Measurements from ENCODE around the gene DOCK8.
"Not testable (repeated sequence)": the region's sequence is repeated elsewhere in the genome, so short reads cannot be mapped to it uniquely, and the experiment has no call there.

Gene DOCK8

DNA sequence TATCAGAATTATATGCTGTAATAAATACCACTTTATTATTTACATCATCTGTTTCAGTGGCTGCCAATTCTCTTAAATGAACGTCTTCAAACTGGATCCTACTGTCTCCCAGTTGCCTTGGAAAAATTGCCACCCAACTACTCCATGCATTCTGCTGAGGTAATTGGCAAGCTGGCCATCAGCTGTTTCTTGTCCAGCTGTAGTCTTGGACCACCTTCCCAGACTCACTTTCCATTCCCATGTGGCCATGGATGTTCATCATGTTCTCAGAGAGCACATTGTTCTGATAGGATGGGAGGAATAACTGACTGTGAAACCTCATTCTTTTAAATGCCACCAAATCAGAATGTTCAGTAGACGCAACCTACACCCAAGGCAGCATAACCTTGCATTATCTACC lies 157.5 kb downstream of the DOCK8 start:
- DNase-seq = no peak

DNA sequence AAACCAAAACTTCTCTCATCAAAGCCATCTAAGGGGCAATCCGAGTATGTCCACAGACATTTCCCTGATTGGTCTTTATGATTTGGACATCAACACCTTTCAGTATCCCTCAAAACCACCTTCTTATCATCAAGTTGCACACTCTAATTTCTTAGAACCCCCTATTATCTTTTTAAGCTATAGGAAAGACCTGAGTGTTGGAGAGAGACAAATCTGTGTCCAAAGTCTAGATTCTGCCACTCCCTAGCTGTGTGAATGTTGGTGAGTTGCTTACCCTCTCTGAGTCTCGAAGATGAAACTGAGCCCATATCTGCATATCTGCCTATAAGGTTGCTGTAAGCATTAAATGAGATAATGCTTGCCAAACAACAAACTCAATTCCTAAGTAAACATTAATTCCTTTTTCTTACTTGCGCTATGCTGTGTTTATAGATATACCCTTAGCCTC lies 159.1 kb downstream of the DOCK8 start:
- DNase-seq = no peak

DNA sequence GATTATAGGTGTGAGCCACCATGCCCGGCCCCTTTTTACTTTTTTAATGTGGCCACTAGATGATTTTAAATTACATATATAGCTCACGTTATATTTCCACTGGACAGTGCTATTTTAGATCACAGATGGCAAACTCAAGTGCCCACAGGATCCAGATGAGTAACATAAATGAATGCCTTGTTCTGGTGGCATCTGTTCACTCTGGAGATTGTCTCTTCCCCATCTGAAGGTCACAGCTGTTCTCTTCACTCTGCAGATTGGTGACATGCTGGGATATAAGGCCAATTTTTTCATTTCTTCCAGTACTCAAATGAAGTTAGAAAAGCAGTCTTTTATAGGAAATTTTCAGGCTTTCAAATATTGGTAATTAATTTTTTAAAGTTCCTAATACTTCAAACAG lies 160.1 kb downstream of the DOCK8 start:
- no peak for DNase-seq

DNA sequence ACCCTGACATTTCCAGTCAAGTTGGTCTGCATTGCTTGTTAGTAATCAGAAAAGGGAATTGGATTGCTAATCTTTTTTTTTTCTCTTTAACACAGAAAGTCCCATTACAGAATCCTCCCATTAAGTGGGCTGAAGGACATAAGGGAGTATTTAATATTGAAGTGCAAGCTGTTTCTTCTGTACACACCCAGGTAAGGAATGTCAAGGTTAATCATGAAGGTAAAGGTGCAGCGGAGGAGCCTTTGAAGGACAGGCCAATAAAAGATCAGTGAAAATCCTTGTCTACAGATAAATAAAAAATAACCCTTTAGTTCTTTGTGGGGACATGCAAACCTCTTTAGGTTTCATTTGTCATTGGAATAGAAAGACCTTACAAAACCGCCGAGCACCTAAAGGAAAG lies 161.4 kb downstream of the DOCK8 start:
- no peak for DNase-seq

DNA sequence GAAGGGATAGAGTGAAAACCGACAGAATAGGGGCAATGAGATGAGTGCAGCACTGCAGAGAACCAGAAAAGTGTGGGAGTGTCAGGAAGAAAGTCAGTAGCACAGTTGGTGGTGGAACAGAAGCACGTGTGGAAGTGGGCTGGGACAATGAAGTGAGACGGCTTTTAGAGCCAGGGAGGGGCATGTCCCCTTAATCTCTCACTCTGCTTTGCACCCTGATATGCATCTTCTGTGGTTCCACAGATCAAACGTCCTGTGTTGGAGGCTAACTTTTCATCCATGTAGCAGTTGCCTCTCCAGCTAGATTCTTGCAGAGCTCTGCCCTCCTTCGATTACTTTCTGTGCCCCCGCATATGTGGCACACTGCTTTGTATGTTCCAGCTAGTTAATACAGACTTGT lies 163.6 kb downstream of the DOCK8 start:
- no peak for DNase-seq

DNA sequence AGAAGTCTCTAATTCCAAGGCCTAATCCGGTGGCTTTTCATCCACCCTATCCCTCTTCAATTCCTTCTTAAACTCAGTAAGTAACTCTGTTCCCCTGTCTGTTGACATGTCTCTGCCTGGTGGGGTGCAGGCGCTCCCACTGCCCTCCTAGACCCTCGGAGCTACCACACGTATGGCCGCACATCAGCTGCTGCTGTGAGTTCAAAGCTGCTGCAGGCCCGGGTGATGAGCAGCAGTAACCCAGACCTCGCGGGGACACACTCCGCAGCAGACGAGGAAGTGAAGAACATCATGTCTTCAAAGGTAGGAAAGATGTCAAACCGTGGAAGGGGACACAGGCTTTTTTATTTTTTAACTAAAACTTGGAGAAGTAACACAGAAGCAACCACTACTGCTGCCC lies 167.7 kb downstream of the DOCK8 start:
- no peak for DNase-seq

DNA sequence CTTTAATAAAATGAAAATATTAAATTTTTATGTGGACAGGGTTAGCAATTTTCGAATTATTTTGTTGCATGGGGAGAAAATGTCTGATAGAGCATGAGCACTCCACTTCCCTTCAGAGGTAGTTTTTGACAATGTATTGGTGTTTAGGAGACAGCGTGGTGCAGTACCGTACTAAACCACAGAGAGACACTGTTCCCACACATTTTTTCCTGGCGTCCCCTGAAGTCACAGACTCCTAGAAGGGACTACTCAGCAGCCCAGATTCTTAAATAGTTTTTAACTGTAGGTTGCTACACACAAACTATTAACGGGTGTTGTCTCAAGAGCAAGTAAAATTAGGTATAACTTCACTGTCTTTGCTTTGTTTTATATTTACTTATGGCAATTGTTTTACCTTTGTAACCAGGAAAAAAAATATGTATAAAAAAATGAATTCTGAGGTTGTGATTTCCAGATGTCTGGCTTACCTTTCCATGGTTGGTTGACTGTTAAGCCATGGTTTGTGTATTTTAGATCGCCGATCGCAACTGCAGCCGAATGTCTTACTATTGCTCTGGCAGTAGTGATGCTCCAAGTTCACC lies 171.2 kb downstream of the DOCK8 start:
- DNase-seq = peak; percentile 65

DNA sequence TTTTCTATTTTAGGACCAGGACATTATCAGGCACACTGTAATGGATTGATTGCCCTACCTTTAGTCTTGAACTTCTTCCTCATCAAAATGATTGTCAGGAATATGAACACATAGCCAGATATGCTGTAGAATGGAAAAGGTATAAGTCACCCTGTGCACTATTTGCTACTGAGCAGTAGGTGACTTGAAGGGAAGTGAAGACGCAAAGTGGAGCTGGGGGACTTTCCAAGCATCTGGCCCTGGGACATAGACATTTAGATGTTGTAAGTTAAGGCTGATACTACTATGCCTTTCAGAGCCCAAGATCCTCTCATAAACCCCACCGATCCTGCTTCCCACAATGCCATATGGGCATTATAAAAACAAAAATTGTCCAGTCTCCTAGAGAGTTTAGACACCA lies 174.5 kb downstream of the DOCK8 start:
- no peak for DNase-seq

DNA sequence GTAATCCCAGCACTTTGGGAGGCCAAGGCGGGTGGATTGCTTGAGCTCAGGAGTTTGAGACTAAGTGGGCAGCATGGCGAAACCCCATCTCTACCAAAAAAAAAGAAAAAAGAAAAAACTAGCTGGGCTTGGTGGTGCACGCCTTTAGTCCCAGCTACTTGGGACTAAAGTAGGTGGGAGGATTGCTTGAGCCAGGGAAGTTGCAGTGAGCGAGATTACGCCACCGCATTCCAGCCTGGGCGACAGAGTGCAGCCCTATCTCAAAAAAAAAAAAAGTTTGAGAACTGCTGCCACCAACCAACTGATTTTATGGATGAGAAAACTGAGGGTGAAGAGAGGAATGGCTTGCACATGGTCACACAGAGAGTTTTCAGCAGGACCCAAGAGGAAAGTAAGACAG lies 175.1 kb downstream of the DOCK8 start:
- no peak for DNase-seq

DNA sequence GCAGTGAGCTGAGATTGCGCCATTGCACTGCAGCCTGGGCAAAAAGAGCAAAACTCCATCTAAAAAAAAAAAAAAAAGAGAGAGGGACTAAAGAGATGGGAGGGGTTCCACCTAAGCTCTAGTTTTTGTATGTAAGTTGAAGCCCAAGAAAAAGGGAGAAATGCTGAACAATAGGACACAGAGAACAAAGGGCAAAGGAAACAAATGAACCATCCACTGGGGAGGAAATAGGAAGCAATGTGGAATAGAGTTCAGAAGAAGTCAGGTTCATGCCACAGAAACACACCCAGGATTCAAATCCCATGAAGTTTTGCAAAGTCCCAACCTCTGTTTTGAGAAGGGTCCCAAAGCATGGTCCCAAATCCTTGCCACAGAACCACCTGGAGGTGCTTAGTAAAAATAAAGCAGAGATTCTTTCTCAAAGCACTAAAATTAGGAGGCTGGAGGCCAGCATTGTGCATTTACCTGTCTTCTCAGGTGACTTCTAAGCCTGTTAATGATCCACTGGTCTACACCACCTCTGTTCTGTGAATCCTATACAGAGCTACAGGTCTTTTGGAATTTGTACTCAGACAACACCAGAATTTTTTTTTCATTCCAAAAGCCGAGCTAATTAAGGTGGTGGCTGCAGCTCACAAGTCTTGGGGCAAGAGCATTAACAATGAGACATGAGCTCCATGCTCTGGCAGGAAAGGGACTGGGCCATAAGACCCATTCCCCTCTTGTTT lies 177.6 kb downstream of the DOCK8 start:
- DNase-seq = no peak

DNA sequence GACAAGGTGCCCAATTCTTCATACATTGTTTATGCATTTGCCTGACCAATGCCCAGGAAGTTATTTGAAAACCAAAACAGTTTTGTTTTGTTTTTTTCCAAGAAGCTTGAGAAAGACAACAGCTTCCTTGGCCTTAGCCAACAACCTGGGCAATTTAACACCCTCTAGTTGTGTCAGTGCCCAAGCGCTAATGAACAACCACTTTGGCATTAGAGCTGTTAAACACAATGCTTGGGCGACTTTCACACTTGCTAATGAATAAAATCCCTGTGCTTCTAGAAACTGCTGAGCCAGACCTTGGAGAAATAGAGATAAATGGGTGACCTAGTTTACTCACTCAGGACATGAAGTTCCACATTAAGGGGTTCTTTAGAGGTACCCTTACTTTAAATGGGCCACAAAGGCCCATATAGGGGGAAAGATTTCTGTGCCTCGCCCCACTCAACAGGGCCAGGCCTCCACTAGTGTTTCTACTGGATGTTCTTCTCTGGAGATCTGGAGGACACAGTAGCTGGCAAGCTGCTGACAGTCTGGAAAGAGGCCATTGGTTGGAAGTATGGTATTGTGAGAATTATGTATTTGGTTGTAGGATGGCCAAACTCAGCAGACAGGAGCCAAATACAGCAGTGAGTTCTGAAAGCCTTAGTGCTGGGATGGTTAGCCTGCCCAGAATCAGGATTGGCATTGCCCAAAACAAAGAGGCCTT lies 179.8 kb downstream of the DOCK8 start:
- DNase-seq = no peak

DNA sequence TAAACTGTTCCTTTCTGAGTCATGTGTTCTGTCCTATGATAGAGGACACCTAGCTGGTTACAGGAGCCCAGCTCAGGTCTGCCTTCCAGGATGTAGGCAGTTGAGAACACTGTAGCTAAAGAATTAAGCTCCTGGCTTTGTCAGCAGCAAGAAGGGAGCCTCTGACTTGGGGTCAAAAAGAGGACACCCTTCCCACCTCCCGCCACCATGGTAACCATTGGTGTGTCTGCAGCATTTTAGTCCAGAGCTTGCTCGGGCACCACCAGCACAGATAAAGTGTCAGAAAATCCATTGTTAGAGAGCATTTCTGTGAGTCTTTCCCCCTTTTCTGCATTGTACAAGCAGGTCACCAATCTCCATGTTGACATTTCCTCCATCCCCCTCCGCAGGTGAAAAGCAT lies 181.7 kb downstream of the DOCK8 start:
- DNase-seq = no peak

DNA sequence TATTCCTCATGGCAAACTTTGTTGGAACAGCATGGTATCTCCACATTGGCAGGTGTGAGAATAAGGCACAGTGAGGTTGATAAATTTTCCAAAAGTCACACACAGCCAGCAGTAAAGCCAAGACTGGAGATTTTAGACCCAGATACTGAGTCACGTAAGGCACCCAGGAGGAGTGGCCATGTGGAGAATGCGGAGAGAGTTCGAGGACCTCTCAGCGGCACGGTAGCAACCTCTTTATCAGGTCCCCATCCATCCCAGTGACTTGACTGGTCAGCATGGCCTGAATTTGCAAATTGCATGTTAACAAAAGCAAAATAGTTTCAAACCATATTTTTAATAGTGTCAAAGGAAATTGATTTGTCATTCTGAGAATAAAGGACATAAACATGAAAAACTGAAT lies 183.4 kb downstream of the DOCK8 start:
- no peak for DNase-seq

DNA sequence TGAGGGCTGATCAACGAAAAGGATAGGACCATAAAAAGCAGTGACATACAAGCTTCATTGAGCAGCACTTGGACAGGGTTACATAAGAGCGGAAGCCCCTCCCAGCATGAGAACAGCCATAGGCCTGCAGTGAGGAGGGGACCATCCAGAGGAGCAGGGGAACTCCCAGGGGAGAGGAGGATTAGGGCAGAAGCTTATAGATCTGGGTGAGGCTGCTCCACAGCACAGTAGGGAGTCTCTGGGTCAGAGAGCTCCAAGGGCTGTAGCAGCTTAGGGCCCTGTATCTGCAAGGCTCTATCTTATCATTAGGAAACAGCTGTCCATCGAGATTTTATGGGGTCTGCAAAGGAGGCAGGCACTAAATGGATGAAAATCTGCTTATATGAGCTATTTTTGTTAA lies 186.6 kb downstream of the DOCK8 start:
- DNase-seq = no peak

DNA sequence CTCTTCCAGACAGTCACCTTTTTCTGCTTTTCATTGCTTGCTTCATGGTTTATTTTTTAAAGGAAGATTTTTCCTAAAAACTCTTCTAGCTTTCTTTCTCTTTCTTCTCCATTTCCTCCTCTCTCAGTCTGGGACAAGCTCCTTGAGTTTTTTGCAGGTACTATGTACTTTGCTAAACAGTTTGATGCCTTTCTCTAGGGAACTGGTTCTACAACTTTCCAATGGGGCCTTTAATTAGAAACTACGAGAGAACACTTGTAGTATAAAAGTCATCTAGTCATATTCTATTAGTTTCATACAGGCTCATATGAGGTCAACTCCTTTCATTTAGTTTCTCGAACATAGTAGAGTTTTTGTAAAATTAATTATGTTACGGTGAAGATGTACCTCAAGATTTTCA lies 189.6 kb downstream of the DOCK8 start:
- DNase-seq = no peak

DNA sequence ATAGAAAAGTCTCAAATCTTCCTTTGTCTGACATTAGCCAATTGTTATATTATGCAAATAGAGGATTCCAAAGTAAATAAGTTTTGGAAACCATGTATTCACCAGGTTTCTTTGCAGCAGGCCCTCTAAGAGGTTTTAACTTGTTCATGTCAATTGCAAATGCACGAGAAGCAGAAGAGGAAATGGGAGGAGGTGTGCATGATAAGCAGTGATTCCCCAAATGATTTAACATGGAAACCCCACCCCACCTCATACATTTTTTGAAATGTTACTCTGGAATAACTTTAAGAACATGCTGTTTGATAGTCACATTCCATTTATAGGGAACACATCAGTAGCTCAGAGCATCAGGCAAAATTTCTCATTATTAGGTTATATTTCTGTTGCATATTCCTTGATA lies 190.7 kb downstream of the DOCK8 start:
- no peak for DNase-seq

DNA sequence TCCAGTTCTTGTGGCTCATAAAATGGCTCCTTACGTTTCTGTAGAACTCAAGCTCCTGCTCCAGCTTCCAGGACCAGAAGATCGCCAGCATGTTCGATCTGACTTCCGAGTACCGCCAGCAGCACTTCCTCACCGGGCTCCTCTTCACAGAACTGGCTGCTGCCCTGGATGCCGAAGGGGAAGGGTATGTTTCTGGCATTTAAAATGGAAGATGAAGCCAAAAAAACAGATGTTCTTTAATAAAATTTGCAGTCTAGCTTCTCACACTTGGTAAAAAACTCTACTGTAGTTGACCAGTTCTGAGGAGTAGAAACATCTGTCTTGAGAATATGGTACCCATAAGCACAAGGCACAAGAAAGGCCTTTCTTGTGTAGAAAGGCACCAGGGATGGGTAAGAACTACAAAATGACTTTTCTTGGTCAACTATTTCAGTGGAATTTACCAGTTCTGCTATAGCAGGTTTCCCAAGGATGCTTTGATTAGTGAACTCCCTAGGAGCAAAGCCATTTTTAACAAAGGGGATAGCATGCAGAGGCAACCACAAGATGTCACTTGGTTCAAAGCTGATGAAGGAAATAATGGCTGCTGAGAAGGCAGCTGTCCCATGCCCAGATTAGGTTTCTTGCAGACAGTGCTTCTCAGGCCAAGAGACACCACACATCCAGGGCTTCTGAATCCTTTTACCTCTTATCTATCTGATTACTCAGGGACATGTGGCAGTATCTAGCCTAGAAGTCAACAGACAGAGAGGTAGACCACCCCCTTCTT lies 192.4 kb downstream of the DOCK8 start:
- DNase-seq = no peak

DNA sequence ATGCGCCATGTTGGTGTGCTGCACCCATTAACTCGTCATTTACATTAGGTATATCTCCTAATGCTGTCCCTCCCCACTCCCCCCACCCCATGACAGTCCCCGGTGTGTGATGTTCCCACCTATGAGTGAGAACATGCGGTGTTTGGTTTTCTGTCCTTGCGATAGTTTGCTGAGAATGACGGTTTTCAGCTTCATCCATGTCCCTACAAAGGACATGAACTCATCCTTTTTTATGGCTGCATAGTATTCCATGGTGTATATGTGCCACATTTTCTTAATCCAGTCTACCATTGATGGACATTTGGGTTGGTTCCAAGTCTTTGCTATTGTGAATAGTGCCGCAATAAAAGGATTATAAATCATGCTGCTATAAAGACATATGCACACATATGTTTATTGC lies 195.0 kb downstream of the DOCK8 start:
- not testable (repeated sequence) for DNase-seq

DNA sequence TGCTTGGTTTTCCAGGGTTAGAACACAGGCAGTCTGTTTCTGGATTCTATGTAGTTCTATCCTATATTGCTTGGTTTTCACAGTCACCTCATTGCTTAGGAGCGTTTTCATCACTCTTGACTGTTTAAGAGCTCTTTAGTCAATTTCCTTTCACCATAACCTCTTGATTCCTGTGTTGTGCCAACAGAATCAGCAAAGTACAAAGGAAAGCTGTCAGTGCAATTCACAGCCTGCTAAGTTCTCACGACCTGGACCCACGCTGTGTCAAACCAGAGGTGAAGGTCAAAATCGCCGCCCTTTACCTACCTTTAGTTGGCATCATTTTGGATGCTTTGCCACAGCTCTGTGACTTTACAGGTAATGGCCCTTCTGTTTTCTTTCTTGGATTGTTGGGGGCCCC lies 199.9 kb downstream of the DOCK8 start:
- no peak for DNase-seq

DNA sequence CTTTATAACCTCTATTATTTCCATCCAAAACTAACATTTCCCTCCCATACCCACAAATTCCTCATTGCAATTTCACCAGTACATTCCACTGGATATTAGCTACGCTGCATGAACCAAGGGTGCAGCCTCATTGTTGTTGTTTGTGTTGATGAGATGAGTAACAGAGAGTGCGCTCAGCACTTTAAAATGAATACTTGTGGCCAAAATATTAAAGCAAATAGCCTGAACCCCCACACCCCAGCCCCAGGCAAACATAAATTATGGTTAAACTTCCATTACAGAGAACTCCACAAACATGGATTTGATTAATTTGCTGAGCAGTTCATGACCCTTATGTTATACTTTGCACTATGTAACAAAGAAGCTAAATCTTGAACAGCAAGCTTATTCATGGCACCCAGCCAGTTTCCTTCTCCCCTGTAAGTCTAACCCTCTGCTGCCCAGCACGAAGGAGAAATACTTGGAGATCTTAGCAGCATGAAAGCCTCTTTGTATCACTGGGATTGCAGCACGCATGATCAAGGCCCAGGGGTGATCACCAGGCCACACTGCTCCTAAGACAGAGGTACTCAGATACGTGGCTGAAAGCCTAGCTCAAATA lies 205.0 kb downstream of the DOCK8 start:
- no peak for DNase-seq

DNA sequence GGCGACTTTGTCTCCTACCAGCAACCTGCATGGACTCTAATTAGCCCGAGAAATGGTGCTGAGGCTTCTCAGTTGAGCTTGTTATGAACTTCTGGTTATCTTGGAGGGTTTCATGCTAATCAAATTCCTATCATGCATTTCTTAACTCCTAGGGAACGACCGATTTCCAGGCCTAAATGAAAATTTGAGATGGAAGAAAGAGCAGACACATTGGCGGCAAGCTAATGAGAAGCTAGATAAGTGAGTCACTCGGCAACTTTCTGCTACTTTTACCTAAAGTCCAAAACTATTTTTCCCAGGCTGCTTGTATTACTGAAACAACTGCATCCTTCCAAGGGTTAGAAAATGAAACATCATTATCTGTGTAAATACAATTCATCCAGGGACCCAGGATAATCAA lies 207.2 kb downstream of the DOCK8 start:
- DNase-seq = no peak

DNA sequence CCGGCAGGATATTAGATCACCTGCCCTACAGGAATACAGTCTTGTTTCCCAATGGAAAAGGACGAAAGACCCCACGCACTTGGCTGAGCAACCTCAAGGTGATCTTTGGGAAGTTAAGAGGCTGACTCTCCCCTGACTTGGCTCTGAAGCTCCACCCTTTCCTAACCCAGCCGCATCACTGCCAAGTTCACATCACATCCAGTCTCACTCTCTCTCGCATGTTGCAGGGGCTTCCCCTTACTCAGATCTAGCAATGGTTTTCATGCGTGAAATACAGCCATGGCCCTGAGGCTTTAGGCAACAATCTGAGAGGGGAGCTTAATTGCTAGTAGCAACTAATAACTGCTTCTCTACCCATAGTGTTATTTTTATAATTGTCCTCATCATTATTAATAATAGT lies 211.6 kb downstream of the DOCK8 start:
- DNase-seq = no peak

DNA sequence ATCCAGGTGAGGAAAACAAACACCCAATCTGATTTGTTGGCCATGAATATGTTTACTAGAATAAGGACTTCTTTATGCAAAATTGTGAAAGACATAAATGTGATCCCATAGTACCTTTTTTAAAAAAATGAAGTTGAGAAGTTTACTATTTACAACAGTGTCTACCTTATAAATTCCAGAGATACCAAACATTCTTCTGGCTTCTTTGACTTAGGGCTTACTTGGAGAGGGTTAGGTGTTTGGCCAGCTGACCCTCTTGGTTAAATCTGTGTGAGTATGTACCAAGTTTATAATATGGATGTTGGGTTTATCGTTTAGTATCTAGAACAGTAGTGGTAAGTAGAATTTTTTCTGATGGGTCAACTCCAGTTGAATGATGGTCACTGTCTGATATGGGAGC lies 212.3 kb downstream of the DOCK8 start:
- no peak for DNase-seq
